Prostate gland (tissue), 2 donors: Measurements from ENCODE around the gene NPIPB9. TPM values are rescaled to one million over a fixed set of nuclear protein-coding genes. Genes with fewer than 3 reads are reported as not detected.
"Not testable (repeated sequence)": the region's sequence is repeated elsewhere in the genome, so short reads cannot be mapped to it uniquely, and the experiment has no call there.

Experiments
- DNase-seq: peaks from one replicate; pipeline ENCODE4 v3.0.0-alpha.2; 2019; ENCODE audit warnings: low spot score
- H3K27ac ChIP-seq, 2 donors: fragments of 200-600 bp; sonication (generic); 2 replicates each; pipeline ENCODE4 v1.5.1; 2017 to 2019
- H3K27me3 ChIP-seq: fragments of 200-600 bp; sonication (generic); replicated peaks from 2 replicates; pipeline ENCODE4 v1.5.1; 2019; ENCODE audit not compliant: insufficient read depth
- H3K36me3 ChIP-seq, 2 donors: fragments of 200-600 bp; sonication (generic); 1 replicate in 1 of 2; 2 replicates in 1 of 2; pipeline versions ENCODE4 v1.5.1 to v1.8.1; 2017 to 2019
- H3K4me1 ChIP-seq: fragments of 200-600 bp; sonication (generic); replicated peaks from 2 replicates; pipeline ENCODE4 v1.5.1; 2019
- H3K4me3 ChIP-seq, 2 donors: fragments of 200-600 bp; sonication (generic); 2 replicates each; pipeline ENCODE4 v1.5.1; 2017 to 2019
- H3K9me3 ChIP-seq: fragments of 200-600 bp; sonication (generic); 2 replicates; pipeline ENCODE4 v1.5.1; 2017
- WGBS: methylation state at CpG from one replicate; pipeline ENCODE4 v1.1.5; 2018; 5-methylcytosine and 5-hydroxymethylcytosine counted together
- intact Hi-C: fragments of 100-400 bp; cut with DNase I; formaldehyde crosslinking; loops from one replicate; pipeline ENCODE4 v1.14.2; 2022
- total RNA-seq, 2 donors: library from RNA; depleted of rRNA; stranded (reverse); fragments of >200 nt; gene quantifications; one replicate each; pipeline ENCODE4 v1.1.0, GENCODE V29; 2016

Gene NPIPB9
- 1 to 10 TPM in 1 of 2 donors, not detected in 1; 6.2 TPM for total RNA-seq

- DNase-seq, H3K27ac ChIP-seq, H3K27me3 ChIP-seq, intact Hi-C loops, H3K9me3 ChIP-seq, H3K4me3 ChIP-seq, H3K4me1 ChIP-seq, H3K36me3 ChIP-seq: not testable (repeated sequence)
- WGBS = no CpG with 5 or more reads among the region's 5 CpGs
These were observed at the start of gene NPIPB9 for GRCh38 chr16:28751487-28751886. Gene NPIPB9, plus strand, starts transcription at chr16:28751787.

DNA sequence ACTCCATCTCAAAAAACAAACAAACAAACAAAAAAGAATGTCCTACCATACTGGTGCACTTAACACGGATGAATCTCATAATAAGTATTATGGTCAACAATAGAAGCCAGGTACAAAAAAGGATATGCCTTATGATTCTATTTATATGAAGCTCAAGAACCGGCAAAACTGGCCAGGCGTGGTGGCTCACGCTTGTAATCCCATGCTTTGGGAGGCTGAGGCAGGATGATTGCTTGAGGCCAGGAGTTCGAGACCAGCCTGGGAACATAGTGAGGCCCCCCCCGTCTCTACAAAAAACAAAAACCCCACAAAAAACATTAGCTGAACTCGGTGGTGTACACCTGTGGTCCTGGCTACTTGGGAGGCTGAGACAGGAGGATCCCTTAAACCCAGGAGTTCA lies 47.3 kb upstream of the NPIPB9 start:
- H3K27ac ChIP-seq, H3K36me3 ChIP-seq, H3K4me1 ChIP-seq, DNase-seq, H3K4me3 ChIP-seq, H3K27me3 ChIP-seq, intact Hi-C loops, H3K9me3 ChIP-seq: not testable (repeated sequence)
- no CpG with 5 or more reads among the region's 7 CpGs for WGBS

DNA sequence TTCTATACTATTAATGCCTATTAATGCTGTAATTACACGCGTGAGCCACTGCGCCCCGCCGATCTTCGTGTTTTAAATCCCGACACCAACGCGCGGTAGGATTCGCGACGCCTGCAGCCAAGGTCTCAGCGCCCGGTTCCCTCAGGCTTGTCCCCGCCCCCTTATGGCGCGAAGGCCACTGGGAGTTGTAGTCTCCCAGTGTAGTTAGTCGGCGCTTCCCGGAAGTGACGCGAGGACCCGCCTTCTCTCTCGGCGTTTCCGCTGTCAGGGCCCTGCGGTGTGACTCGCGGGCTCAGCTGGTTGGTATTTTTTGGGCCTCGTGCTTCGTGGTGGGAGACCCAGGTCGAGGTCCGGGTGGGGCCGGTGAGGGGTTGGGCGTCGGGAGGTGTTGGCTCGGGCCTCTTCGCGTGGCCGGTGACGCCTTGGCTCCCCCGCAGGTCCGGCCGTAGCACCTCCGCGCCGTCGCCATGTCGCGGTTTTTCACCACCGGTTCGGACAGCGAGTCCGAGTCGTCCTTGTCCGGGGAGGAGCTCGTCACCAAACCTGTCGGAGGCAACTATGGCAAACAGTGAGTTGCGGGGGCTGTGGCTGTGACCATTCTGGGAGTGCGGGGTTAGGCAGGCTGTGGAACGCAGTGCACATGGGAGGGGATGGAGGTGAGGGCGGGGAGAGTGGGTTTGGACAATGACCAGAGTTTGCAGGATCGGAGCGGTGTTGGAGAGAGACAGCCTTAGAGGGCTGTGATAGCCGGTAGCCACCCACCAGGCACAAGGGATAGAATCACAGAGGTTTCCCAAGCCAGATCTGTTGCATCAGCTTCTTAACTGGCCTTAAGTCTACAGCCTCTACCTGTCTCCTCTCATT lies 40.1 kb upstream of the NPIPB9 start, which contains the start of gene EIF3C:
EIF3C (plus strand) TSS at position 245 of the 864 bp plus-strand sequence; CDS start at position 468, 223 bp downstream.
- WGBS = no CpG with 5 or more reads among the region's 66 CpGs

GRCh38 chr16:28722852-28723650 lies 28.5 kb upstream of the NPIPB9 start:
- H3K4me3 ChIP-seq, H3K27ac ChIP-seq, H3K4me1 ChIP-seq, H3K27me3 ChIP-seq, DNase-seq, intact Hi-C loops, H3K36me3 ChIP-seq, H3K9me3 ChIP-seq: not testable (repeated sequence)
- 94% methylated on average over 12 of the region's 15 CpGs for WGBS

More for the DNA sequence above, 40.1 kb upstream of the NPIPB9 start, which contains the start of gene EIF3C:
- H3K36me3 ChIP-seq, DNase-seq, H3K4me3 ChIP-seq, H3K9me3 ChIP-seq, H3K27ac ChIP-seq, H3K4me1 ChIP-seq, intact Hi-C loops, H3K27me3 ChIP-seq: not testable (repeated sequence)

DNA sequence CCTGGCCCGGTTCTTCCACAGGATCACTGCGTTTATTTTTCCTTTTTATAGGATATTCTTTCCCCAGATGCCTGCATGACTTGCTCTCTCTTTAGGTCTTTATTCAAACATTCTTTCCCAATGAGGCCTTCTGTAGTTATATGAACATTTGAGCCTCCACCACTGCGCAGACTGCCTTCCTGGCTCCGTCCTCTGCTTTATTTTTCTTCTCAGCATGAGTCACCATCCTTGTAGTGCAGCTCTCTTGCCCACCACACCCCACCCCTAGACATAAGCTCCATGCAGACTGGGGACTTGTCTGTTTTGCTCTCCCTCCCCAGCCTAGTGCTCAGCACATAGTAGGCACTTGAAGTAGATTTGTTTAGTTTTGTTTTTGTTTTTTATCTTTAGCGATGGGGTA lies 20.3 kb upstream of the NPIPB9 start:
- H3K27me3 ChIP-seq, H3K4me1 ChIP-seq, H3K27ac ChIP-seq, H3K36me3 ChIP-seq, H3K4me3 ChIP-seq, H3K9me3 ChIP-seq, DNase-seq, intact Hi-C loops: not testable (repeated sequence)
- no CpG with 5 or more reads among the region's 5 CpGs for WGBS

- H3K27me3 ChIP-seq, H3K9me3 ChIP-seq, H3K27ac ChIP-seq, H3K4me1 ChIP-seq, DNase-seq, intact Hi-C loops, H3K4me3 ChIP-seq, H3K36me3 ChIP-seq: not testable (repeated sequence)
- WGBS = no CpG with 5 or more reads among the region's 9 CpGs
These were observed 19.0 kb upstream of the NPIPB9 start for GRCh38 chr16:28732455-28733124.

DNA sequence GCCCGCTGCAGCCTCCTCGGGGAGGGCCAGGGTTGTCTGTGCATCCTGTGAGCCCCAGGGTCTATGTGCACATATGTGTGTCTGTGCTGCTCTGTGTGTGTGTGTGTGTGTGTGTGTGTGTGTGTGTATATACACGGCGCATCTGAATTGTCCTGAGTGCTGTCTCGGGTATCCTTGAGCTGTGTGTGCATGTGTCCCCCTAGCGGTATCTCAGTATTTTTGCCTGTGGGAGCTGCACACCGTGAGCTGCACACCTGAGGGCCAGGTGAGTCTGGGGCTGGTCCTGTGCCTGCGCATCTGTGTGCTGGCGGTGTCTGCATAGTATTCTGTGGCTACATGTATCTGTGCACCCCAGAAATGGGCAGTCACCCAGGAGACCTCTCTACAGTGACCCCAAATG lies 11.8 kb upstream of the NPIPB9 start:
- H3K4me3 ChIP-seq, H3K27me3 ChIP-seq, H3K36me3 ChIP-seq, H3K4me1 ChIP-seq, intact Hi-C loops, H3K9me3 ChIP-seq, H3K27ac ChIP-seq, DNase-seq: not testable (repeated sequence)
- WGBS = no CpG with 5 or more reads among the region's 9 CpGs

DNA sequence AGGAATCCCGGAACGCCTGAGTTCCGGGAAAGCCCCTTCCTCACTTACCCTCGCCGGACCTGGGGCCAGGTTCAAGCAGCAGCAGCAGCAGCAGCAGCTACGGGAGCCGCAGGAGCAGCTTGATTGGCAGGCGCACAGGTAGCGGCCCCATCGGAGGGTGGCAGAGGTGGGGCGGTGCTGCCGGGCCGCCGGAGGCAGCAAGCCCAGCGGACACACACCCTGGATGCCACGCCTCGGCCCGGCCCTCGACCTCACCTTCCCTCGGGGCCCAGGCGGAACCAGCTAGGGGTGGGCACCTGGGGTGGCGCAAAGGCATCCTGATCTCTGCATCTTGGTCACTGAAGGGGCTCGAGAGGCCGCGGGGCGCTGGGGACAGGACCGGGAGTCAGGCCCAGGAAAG lies 11.0 kb upstream of the NPIPB9 start:
- 0% methylated on average over 2 of the region's 27 CpGs for WGBS
- H3K27ac ChIP-seq, DNase-seq, intact Hi-C loops, H3K27me3 ChIP-seq, H3K4me1 ChIP-seq, H3K36me3 ChIP-seq, H3K9me3 ChIP-seq, H3K4me3 ChIP-seq: not testable (repeated sequence)

GRCh38 chr16:28741295-28741694 lies 10.3 kb upstream of the NPIPB9 start:
- intact Hi-C loops, H3K9me3 ChIP-seq, DNase-seq, H3K4me3 ChIP-seq, H3K4me1 ChIP-seq, H3K27ac ChIP-seq, H3K36me3 ChIP-seq, H3K27me3 ChIP-seq: not testable (repeated sequence)
- WGBS = 55% methylated on average over 3 of the region's 9 CpGs

DNA sequence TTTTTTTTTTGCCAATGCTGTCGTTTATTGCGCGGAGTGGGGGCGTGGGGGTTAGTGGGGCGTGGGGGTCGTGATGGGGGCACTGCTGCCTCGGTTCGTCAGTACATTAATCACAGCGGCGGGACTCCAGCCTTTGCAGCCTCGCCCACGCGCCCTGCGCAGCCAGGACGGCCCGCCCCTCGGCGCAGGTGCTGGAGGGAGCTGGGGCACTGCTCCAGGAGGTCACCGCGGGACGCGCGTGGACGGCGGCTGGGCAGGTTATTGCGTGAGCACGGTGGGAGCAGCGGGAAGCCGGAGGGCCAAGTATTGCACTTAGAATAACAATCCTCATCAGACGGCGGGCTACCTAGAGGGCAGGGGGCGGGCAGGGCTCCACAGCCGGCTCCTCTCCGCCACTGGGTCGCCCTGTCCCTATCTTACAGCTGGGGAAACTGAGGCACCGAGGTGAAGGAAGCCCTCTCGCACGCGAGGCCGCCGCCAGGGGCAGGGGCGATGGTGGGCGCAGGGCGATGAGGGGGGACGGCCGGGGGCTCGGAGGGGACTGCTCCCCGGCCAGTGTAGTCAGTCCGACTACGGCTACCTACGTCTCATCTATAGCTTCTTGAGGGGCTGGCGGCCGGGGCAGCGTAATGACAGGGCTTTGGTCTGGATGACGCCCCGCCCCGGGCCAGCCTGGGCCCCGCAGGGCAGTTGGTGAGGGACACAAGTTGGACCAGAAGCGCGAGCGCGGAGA lies 4.8 kb upstream of the NPIPB9 start:
- H3K27ac ChIP-seq, intact Hi-C loops, DNase-seq, H3K4me3 ChIP-seq, H3K27me3 ChIP-seq, H3K4me1 ChIP-seq, H3K36me3 ChIP-seq, H3K9me3 ChIP-seq: not testable (repeated sequence)
- WGBS = 46% methylated on average over 16 of the region's 62 CpGs

DNA sequence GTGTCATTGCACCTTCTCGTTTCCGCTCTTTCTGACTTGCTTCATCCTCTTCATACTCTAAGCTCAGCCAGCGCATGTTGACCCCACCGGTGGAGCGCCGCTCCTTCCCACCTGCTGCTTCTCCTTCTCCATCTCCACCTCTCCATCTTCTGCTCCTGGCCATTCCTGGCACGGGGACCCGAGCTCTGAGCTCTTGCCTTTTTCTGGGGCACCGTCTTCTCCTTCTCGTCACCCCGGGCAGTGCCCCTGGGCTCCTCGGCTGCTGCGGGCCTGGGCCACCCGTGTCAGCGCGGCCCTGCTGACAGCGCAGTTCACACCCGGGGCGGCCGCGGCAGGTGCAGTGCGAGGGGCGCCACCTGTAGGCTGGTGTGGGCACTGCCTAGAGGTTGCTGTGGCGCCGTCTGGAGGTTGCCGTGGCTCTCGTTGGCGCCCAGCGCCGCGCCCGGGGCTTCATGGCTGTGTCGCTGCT lies 1.6 kb upstream of the NPIPB9 start:
- H3K4me3 ChIP-seq, DNase-seq, intact Hi-C loops, H3K4me1 ChIP-seq, H3K27ac ChIP-seq, H3K9me3 ChIP-seq, H3K36me3 ChIP-seq, H3K27me3 ChIP-seq: not testable (repeated sequence)
- WGBS = 18% methylated on average over 16 of the region's 33 CpGs
